ENCODE measurements around the gene CCDC136.

The CCDC136 gene

GRCh38 chr7:128811631-128812430, 20.1 kb downstream of the CCDC136 start:
- no peak for DNase-seq (ENCODE audit: extremely low read depth, low read depth)
- no peak overlapping the region for H3K4me3 ChIP-seq (replicated peaks; ENCODE audit: low read depth, low read length)

GRCh38 chr7:128812514-128813168, 20.9 kb downstream of the CCDC136 start:
- no peak for TF ChIP-seq CTCF (IDR thresholded peaks at IDR 0.05; ENCODE audit: low read depth, low read length, missing control alignments)
- no peak for DNase-seq (ENCODE audit: extremely low read depth, low read depth)
- H3K4me3 ChIP-seq (replicated peaks; ENCODE audit: low read depth, low read length), result no peak overlapping the region

More at GRCh38 chr7:128811631-128812430, 20.1 kb downstream of the CCDC136 start:
- no peak for TF ChIP-seq CTCF (IDR thresholded peaks at IDR 0.05; ENCODE audit: low read depth, low read length, missing control alignments)

GRCh38 chr7:128814499-128814898, 22.7 kb downstream of the CCDC136 start:
- DNase-seq (ENCODE audit: extremely low read depth, low read depth), result no peak
- no peak for TF ChIP-seq CTCF (IDR thresholded peaks at IDR 0.05; ENCODE audit: low read depth, low read length, missing control alignments)
- no peak overlapping the region for H3K4me3 ChIP-seq (replicated peaks; ENCODE audit: low read depth, low read length)

GRCh38 chr7:128815289-128815942, 23.6 kb downstream of the CCDC136 start:
- no peak for TF ChIP-seq CTCF (IDR thresholded peaks at IDR 0.05; ENCODE audit: low read depth, low read length, missing control alignments)
- H3K4me3 ChIP-seq (replicated peaks; ENCODE audit: low read depth, low read length), result no peak overlapping the region
- no peak for DNase-seq (ENCODE audit: extremely low read depth, low read depth)

GRCh38 chr7:128818694-128819093, 26.9 kb downstream of the CCDC136 start:
- TF ChIP-seq CTCF (IDR thresholded peaks at IDR 0.05; ENCODE audit: low read depth, low read length, missing control alignments), result no peak
- no peak overlapping the region for H3K4me3 ChIP-seq (replicated peaks; ENCODE audit: low read depth, low read length)
- DNase-seq (ENCODE audit: extremely low read depth, low read depth), result no peak

- H3K4me3 ChIP-seq (replicated peaks; ENCODE audit: low read depth, low read length), result no peak overlapping the region
- no peak for TF ChIP-seq CTCF (IDR thresholded peaks at IDR 0.05; ENCODE audit: low read depth, low read length, missing control alignments)
- no peak for DNase-seq (ENCODE audit: extremely low read depth, low read depth)
These were observed 30.0 kb downstream of the CCDC136 start for GRCh38 chr7:128821724-128822123.

All from HFF-Myc (cell line).